Stimulated activated CD8-positive, alpha-beta memory T cell treated with anti-CD3 and anti-CD28 coated beads, Interleukin-2, amount 100 ng/mL, for 48 hours (primary cell): Measurements from ENCODE around the gene TAS2R50.

ENCODE experiments used
- DNase-seq, 2 donors: peaks; one replicate each; pipeline ENCODE4 v3.0.0-alpha.2; 2020; ENCODE audit warnings: low read depth in 2 of 2

TAS2R50 gene

GRCh38 chr12:10956085-10956484 is 30.6 kb downstream of the TAS2R50 start:
- DNase-seq: no peak

- DNase-seq: no peak
Observed at GRCh38 chr12:10952645-10953044, 34.1 kb downstream of the TAS2R50 start.

- no peak for DNase-seq
Observed at GRCh38 chr12:10943167-10943566, 43.5 kb downstream of the TAS2R50 start.

- no peak for DNase-seq
Observed at GRCh38 chr12:10941916-10942607, 44.6 kb downstream of the TAS2R50 start.

- DNase-seq: no peak
Observed at GRCh38 chr12:10941369-10941768, 45.3 kb downstream of the TAS2R50 start.

- no peak for DNase-seq
Observed at GRCh38 chr12:10940389-10940788, 46.3 kb downstream of the TAS2R50 start.

- no peak for DNase-seq
Observed at GRCh38 chr12:10939163-10939562, 47.5 kb downstream of the TAS2R50 start, which contains the start of gene TAS2R14. TSS of gene TAS2R14 (minus strand) at chr12:10939263. CDS start at chr12:10939207, 56 bp downstream.

GRCh38 chr12:10936506-10936905 is 50.2 kb downstream of the TAS2R50 start:
- DNase-seq: no peak
